Kidney (tissue), 14 donors: ENCODE results near the gene ZNF217. TPM values are rescaled to one million over a fixed set of nuclear protein-coding genes. Genes with fewer than 3 reads are reported as not detected.
"Not testable (repeated sequence)": the region's sequence is repeated elsewhere in the genome, so short reads cannot be mapped to it uniquely, and the experiment has no call there.

Source experiments
- DNase-seq, 5 donors: peaks; one replicate each; pipeline ENCODE4 v3.0.0-alpha.2; 2013 to 2020
- FAIRE-seq: peaks from 2 replicates; lab custom pipeline; 2012; peaks lifted over from hg19 to GRCh38; lab: Jason Lieb, UNC
- H3K27ac ChIP-seq, 2 donors: one replicate each; pipeline ENCODE4 v1.7.0; 2013; ENCODE audit warnings: low read depth in 2 of 2, low read length in 2 of 2, inconsistent platforms in 1 of 2
- H3K27me3 ChIP-seq: one replicate; pipeline ENCODE4 v1.7.1; 2013; ENCODE audit warnings: low read length, inconsistent platforms; ENCODE audit not compliant: control insufficient read depth, insufficient read depth
- H3K36me3 ChIP-seq, 3 donors: one replicate each; pipeline versions ENCODE4 v1.7.0 to v1.7.1; 2013; ENCODE audit warnings: low read length in 3 of 3, control low read depth in 1 of 3, inconsistent platforms in 1 of 3; ENCODE audit not compliant: insufficient read depth in 3 of 3, control insufficient read depth in 2 of 3
- H3K4me1 ChIP-seq, 3 donors: one replicate each; pipeline versions ENCODE4 v1.7.0 to v1.7.1; 2013; ENCODE audit warnings: low read length in 3 of 3, inconsistent platforms in 1 of 3, low read depth in 1 of 3; ENCODE audit not compliant: control insufficient read depth in 2 of 3, insufficient read depth in 2 of 3
- H3K4me3 ChIP-seq, 3 donors: one replicate each; pipeline versions ENCODE4 v1.7.0 to v1.8.1; 2013; ENCODE audit warnings: low read length in 3 of 3, control low read depth in 1 of 3, inconsistent platforms in 1 of 3
- H3K9ac ChIP-seq, 3 donors: one replicate each; pipeline versions ENCODE4 v1.7.0 to v1.7.1; 2013; ENCODE audit warnings: low read length in 3 of 3, control low read depth in 1 of 3, inconsistent platforms in 1 of 3
- H3K9me3 ChIP-seq, 3 donors: one replicate each; pipeline versions ENCODE4 v1.7.0 to v1.7.1; 2013; ENCODE audit warnings: low read length in 3 of 3, control low read depth in 1 of 3, inconsistent platforms in 1 of 3; ENCODE audit not compliant: control insufficient read depth in 2 of 3, insufficient read depth in 1 of 3
- CTCF ChIP-seq: IDR thresholded peaks from 3 replicates; pipeline ENCODE4 v1.5.1; 2012; ENCODE audit warnings: mild to moderate bottlenecking, moderate library complexity, borderline replicate concordance; ENCODE audit not compliant: insufficient read depth; ENCODE audit errors: extremely low read depth
- intact Hi-C: fragments of 100-400 bp; cut with DNase I; formaldehyde crosslinking; loops from one replicate; pipeline ENCODE4 v1.11.1; 2022
- polyA plus RNA-seq: library from polyadenylated mRNA; stranded (reverse); fragments of 350-450 nt; fragmentation: Illumina TruSeq; extraction: RNeasy Lipid Tissue Mini Kit (QIAGEN cat#74804); gene quantifications from one replicate; pipeline ENCODE4 v1.2.3, GENCODE V29; 2014; ENCODE audit warnings: low read depth, low replicate concordance; ENCODE audit not compliant: insufficient read depth
- total RNA-seq: library from RNA; stranded (reverse); fragmentation: NEBNext Ultra II Directional; extraction: Animal tissue kit (Norgen Biotek cat#: 25700); gene quantifications from one replicate; pipeline ENCODE4 v1.2.1, GENCODE V29; 2021
- donor health status: control.
- donor health status: control.
- donor health status: control.
- donor health status: control.
- donor health status: control.
- donor health status: DM: yes; HTN: yes; CAD: no.
- donor health status: Normal renal cell carcinoma (clear cell type).

Gene ZNF217
- total and polyA plus RNA-seq, 2 donors from 2014 or later = 5.0 to 60.9 TPM

- H3K9me3 ChIP-seq, H3K9ac ChIP-seq, intact Hi-C loops, H3K27me3 ChIP-seq, H3K4me3 ChIP-seq, FAIRE-seq: not testable (repeated sequence)
- H3K4me1 ChIP-seq = peaks cover 4 to 31% (median 22%) of the 10 kb centered on the region in 3 donors
- H3K27ac ChIP-seq = peak overlapping the region in 1 of 2 donors; percentile 60
- H3K36me3 ChIP-seq = peaks cover 3 to 21% (median 15%) of the 10 kb centered on the region in 3 donors
- DNase-seq = peak in 1 of 5 donors; percentile 6
These were observed 9.7 kb downstream of the ZNF217 start for GRCh38 chr20:53583660-53584549.

GRCh38 chr20:53582574-53583351 lies 10.9 kb downstream of the ZNF217 start:
- H3K27ac ChIP-seq = no peak overlapping the region
- H3K9ac ChIP-seq = no peak overlapping the region
- H3K4me3 ChIP-seq = no peak overlapping the region
- H3K9me3 ChIP-seq = no peaks in the 10 kb centered on the region
- FAIRE-seq = no peak
- peaks cover 4 to 27% (median 23%) of the 10 kb centered on the region in 3 donors for H3K4me1 ChIP-seq
- no peak for TF ChIP-seq CTCF
- DNase-seq = peak in 1 of 5 donors; percentile 9
- no peaks in the 10 kb centered on the region for H3K27me3 ChIP-seq
- peaks cover 3 to 21% (median 15%) of the 10 kb centered on the region in 3 donors for H3K36me3 ChIP-seq
- intact Hi-C loops = no loop called here

GRCh38 chr20:53582251-53582570 lies 11.4 kb downstream of the ZNF217 start:
- no peak overlapping the region for H3K9ac ChIP-seq
- H3K9me3 ChIP-seq = no peaks in the 10 kb centered on the region
- H3K27me3 ChIP-seq = no peaks in the 10 kb centered on the region
- no peak for FAIRE-seq
- TF ChIP-seq CTCF = no peak
- intact Hi-C loops = no loop called here
- H3K36me3 ChIP-seq = peaks cover 3 to 21% (median 15%) of the 10 kb centered on the region in 3 donors
- H3K4me1 ChIP-seq = peaks cover 4 to 27% (median 23%) of the 10 kb centered on the region in 3 donors
- H3K4me3 ChIP-seq = no peak overlapping the region
- H3K27ac ChIP-seq = no peak overlapping the region
- DNase-seq = no peak
